HG03520 (cell line): ENCODE data around the gene MOV10L1.

ENCODE experiments used
- ATAC-seq: cut with Tn5 transposase; IDR thresholded peaks from one replicate; pipeline ENCODE4 v1.9.1; 2021; ENCODE audit warnings: mild to moderate bottlenecking, moderate library complexity; ENCODE audit not compliant: unreplicated experiment

Gene MOV10L1

DNA sequence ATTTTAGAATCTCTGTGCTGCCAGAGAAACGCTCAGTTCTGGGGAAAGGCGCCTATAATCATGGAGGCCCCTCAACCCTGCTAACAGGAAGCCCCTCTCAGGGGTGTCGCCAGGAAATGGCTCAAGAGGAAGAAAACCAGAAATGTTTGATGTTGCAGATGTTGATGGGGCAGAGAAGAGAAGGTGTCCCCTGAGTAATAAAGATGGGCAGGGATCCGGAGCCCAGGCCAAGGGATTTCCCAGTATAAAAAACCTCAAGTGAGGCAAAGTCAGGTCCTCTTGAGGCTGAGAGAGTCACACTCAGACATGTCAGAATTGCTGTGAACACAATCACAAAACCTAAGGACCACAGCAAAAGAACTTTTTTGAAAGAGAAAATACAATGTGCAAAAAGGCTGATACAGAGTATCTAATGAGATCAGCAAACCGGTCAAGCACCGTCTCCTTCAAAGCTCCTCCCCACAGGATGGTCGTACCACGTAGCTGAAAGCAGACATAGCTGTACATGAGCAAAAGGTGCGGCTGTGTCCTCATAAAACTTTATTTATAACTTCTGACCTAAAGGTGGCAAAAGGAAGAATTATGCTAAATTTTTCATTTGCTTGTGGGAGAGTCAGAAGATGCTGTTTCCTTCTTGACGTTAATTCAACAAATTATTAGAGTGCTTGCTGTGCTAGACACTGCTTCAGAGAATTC is 12.2 kb downstream of the MOV10L1 start:
- ATAC-seq, result no peak

- no peak for ATAC-seq
Measured at GRCh38 chr22:50102946-50103345, 13.1 kb downstream of the MOV10L1 start.

GRCh38 chr22:50104141-50104544 is 14.3 kb downstream of the MOV10L1 start:
- ATAC-seq, result no peak

- ATAC-seq, result no peak
Measured at GRCh38 chr22:50105208-50106100, 15.6 kb downstream of the MOV10L1 start.

- ATAC-seq, result no peak
Measured at GRCh38 chr22:50107529-50107928, 17.7 kb downstream of the MOV10L1 start.

DNA sequence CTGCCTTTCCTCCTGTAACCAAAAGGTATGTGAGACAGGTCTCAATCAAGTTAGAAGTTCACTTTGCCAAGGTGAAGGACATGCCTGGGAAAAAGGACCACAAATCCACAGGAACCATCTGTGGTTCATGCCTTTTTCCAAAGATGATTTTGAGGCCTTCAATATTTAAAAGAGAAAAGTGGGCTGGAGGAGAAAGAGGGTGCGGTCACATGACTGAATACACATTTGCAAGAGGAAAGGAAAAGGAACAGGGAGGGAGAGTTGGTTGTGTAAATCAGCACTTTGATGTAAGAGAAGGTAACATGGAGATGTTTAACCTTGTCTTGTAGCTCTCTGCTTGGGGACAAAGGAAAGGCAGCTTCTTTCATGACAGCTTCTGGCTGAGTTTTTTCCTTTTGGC is 21.2 kb downstream of the MOV10L1 start:
- ATAC-seq, result no peak

DNA sequence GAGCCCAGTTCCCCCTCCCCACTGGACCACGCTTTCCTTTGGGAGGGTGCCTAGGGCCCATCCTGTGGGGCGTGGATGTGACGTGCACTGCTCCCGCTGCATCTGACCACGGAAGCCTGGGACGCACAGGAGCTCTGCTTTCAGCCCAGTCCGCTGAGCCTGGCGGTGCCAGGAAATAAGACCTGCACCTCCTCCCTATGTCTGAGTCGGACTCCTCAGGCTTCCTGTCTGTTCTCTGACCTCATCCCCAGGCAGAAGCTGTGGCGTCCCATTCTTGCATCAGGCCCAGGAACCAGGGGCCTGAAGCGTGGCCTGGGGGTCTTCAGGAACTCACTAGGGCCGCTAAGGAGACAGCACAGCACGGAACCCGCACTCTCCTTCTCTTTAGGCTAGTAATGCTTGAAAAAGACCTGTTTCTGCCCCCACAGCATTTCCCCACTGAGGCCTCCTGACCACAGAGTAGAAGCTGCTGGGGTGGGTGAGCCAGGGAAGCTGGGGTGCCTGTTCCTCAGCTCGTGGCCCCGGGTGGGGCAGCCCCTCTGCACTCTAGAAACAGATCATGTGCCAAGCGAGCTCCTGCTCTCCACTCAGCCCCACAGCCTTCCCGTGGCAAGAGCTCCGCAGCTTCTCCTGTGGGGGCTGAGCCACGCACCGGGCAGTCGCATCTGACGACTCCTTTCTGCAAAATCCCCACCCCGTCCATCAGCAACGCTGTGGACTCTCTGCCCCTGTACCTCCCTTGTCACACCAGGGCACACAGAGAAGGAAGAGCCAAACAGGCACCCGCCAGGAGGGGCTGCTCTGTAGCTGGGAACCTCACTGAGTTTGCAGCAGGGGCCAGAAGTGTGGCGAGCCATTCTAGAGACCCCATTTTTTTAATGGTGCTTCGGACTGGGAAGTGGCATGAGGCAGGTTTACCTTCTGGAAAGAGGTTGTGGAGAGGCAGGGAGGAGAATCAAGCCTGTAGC is 22.6 kb downstream of the MOV10L1 start:
- no peak for ATAC-seq

GRCh38 chr22:50114221-50115021 is 24.6 kb downstream of the MOV10L1 start:
- no peak for ATAC-seq

- no peak for ATAC-seq
Measured at GRCh38 chr22:50115693-50116092, 25.9 kb downstream of the MOV10L1 start.

GRCh38 chr22:50117168-50117762 is 27.5 kb downstream of the MOV10L1 start:
- no peak for ATAC-seq

DNA sequence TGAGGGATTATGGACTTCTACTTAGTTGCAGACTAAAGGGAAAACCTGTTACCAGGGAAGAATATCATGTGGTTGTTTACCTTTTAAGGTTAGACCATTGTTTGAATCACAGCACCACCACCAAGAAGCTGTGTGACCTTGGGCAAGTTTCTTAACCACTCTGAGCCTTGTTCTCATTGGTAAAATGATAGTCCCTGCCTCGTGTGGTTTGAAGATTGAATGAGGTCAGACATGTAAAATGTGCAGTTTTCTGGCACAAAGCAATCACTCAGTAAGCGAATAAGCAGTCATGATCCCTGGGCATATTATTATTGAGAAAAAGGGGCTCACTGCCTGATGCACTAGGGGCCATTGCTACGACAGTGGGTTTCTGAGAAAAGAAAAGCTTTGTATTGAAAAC is 28.3 kb downstream of the MOV10L1 start:
- no peak for ATAC-seq

DNA sequence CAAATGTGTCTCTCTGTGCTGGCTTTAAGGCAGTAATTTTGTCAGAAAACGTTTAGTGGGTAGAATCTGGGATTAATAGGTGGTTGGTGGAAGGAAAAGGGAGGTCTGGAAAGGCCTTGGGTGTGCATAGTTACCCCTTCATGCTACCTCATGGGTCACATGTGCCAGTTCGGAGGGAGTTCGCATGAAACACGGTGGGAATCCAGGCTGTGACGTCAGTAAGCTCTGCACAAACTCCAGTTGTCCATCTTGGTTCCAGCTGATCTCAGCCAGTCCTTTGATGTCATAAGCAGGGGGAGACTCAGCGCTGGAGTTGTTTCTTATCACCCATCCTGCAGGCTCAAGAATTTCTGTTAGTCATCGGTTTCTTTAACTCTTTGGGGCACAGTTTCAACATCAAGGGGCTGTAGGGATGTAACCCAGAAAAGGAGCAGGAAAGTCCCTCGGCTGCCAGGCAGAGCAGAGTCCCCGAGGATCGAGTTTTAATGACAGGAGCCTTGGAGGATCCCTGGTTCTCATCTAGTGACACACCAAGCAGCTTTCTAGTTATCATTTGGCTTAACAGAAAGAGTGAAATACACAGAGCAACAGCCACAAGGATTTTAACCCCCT is 28.9 kb downstream of the MOV10L1 start:
- ATAC-seq, result no peak

- ATAC-seq, result no peak
Measured at GRCh38 chr22:50119169-50119767, 29.5 kb downstream of the MOV10L1 start.

- ATAC-seq, result no peak
Measured at GRCh38 chr22:50119768-50120251, 30.0 kb downstream of the MOV10L1 start.

DNA sequence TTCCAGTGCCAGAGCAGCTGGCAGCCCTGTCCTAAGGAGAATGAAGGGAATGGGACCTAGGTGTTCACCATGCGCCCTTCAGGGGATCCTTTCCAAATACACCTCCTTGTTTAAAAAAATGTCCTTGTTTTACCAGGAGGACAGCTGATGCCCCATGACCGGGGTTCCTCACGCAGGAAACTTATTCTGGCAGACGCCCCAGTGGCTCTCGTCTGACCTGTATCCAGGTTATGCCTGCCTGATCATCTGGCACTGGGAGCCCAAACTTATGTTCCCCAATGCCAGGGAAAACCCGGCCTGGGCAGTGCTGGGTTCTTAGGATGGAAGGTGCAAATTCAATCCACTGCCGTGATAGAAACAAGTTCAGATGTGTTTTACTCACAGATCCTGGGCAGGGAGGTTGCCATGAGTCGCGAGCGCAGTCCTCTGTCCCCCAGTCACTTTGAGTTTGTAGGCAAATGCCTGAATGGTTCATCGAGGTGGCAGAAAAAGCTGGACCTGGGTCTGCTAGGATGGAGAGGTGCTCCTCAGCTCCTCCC is 31.5 kb downstream of the MOV10L1 start:
- ATAC-seq, result no peak

GRCh38 chr22:50123119-50123518 is 33.3 kb downstream of the MOV10L1 start:
- ATAC-seq, result no peak

GRCh38 chr22:50125029-50125428 is 35.2 kb downstream of the MOV10L1 start:
- no peak for ATAC-seq

GRCh38 chr22:50129121-50129736 is 39.4 kb downstream of the MOV10L1 start:
- no peak for ATAC-seq
